Stimulated activated naive CD8-positive, alpha-beta T cell treated with anti-CD3 and anti-CD28 coated beads, Interleukin-15, amount 100 ng/mL, for 72 hours (primary cell): ENCODE data around the gene SLAMF1.
"Not testable (repeated sequence)": the region's sequence is repeated elsewhere in the genome, so short reads cannot be mapped to it uniquely, and the experiment has no call there.

ENCODE experiments used
- ATAC-seq: fragments of 150-1000 bp; cut with Tn5 transposase; 2 replicates; pipeline ENCODE4 v1.10.0; 2021; ENCODE audit warnings: mild to moderate bottlenecking, moderate library complexity
- DNase-seq, 2 donors: peaks; one replicate each; pipeline ENCODE4 v3.0.0; 2021 to 2022
- H3K27ac Mint-ChIP-seq, 2 donors: one replicate each; pipeline ENCODE4 v1.8.0; 2022; ENCODE audit warnings: mild to moderate bottlenecking in 2 of 2, mixed read lengths in 2 of 2, moderate library complexity in 2 of 2
- H3K27me3 Mint-ChIP-seq: one replicate; pipeline ENCODE4 v1.8.0; 2022; ENCODE audit warnings: mixed read lengths
- H3K4me1 Mint-ChIP-seq: one replicate; pipeline ENCODE4 v1.8.0; 2022; ENCODE audit warnings: mild to moderate bottlenecking, mixed read lengths
- H3K4me3 Mint-ChIP-seq, 2 donors: one replicate each; pipeline ENCODE4 v1.8.0; 2022; ENCODE audit warnings: mild to moderate bottlenecking in 2 of 2, mixed read lengths in 2 of 2, moderate library complexity in 1 of 2
- H3K9me3 Mint-ChIP-seq, 2 donors: one replicate each; pipeline ENCODE4 v1.8.0; 2022; ENCODE audit warnings: mixed read lengths in 2 of 2

SLAMF1 gene

GRCh38 chr1:160637065-160637464, 9.8 kb downstream of the SLAMF1 start:
- no peaks in the 10 kb centered on the region for H3K9me3 Mint-ChIP-seq
- no peak overlapping the region for H3K27ac Mint-ChIP-seq
- DNase-seq (no peak), ATAC-seq (no peak)
- H3K4me1 Mint-ChIP-seq, result peaks cover 92% of the 10 kb centered on the region
- peak overlapping the region; percentile 71 to 85 for H3K4me3 Mint-ChIP-seq
- no peaks in the 10 kb centered on the region for H3K27me3 Mint-ChIP-seq

- no peak for ATAC-seq
- no peak overlapping the region for H3K4me3 Mint-ChIP-seq
Observed at GRCh38 chr1:160636547-160636946, 10.3 kb downstream of the SLAMF1 start.

GRCh38 chr1:160636076-160636475, 10.8 kb downstream of the SLAMF1 start:
- H3K4me3 Mint-ChIP-seq, result peak overlapping the region in 1 of 2 donors; percentile 37

More at GRCh38 chr1:160636547-160636946, 10.3 kb downstream of the SLAMF1 start:
- DNase-seq, result no peak
- no peak overlapping the region for H3K27ac Mint-ChIP-seq
- no peaks in the 10 kb centered on the region for H3K27me3 Mint-ChIP-seq
- H3K4me1 Mint-ChIP-seq, result peaks cover 92% of the 10 kb centered on the region
- peaks cover 0 to 2% of the 10 kb centered on the region in 2 donors for H3K9me3 Mint-ChIP-seq

DNA sequence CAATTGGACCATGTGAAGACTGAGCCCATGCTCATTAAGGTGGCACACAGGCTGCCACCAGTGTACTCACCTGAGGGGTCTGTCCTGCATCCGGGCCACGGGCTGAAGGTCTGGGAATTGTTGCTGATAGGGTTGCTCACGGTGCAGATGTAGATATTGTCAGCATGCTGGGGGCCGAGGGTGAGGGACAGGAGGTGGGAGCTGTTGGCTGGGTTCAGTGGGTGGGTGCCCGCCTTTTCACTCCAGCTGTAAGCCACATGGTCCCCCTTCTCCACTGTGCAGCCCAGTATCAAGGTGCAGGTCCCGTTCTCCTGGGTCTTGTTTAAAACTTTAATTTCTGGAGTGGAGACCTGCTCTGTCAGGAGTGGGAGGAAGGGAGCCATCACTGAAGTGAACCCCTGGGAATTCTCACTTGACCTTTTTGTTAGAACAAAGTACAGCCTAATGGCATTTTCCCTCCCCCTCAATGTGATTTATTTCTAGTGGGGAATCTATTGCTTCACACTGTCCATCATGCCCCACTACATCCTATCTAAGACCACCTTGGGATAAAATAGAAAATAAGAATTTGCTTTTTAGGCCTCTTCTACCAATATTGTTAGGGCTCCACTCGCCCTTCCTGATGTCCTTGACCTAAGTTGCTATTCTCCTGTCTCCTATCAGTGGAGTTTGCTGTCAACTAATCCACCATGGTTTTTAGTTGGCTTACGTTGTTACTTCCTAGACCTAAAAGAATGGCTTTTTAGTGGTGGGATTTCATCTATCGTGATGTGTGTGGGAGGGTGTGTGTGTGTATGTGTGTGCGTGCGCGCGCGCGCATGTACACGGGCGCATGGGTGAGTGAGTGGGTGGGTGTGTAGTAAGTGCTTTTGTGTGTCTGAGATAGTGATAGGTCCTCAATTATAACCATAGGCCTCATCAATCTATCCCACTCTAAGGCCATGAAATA, 12.0 kb downstream of the SLAMF1 start:
- peak overlapping the region; percentile 12 to 24 for H3K4me3 Mint-ChIP-seq

More at GRCh38 chr1:160636076-160636475, 10.8 kb downstream of the SLAMF1 start:
- ATAC-seq, result no peak
- Mint-ChIP-seq H3K9me3 (peaks cover 0 to 3% of the 10 kb centered on the region in 2 donors), H3K4me1 (peaks cover 92% of the 10 kb centered on the region), H3K27me3 (no peaks in the 10 kb centered on the region), H3K27ac (peak overlapping the region in 1 of 2 donors; percentile 96)
- no peak for DNase-seq

DNA sequence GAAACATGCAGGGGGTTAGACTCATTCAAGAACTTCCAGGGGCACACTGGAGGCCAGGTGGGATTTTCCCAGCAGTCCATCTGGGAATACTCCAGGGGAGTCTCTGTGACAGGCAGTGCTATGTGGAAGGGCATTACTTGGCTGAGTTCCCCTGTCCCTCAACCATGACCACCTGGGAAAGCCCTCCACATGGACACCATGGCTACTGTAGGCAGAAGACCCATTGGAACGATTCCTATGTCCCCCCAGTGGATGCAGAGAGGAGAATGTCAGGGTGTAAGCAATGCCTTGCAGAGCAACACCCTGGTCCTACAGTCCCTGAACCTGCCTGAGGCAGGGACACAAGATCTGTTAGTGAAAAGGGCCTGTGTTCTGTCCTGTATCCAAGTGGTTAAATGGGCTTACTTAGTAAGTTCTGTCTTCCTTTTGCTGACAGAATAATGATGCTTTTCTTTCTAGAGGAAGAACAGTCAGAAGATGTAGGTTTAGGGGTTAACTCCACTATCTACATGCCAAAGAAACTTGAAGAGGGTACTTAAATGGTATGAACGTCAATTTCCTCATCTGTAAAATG, 13.4 kb downstream of the SLAMF1 start:
- Mint-ChIP-seq H3K27ac (peak overlapping the region in 1 of 2 donors; percentile 16), H3K27me3 (no peaks in the 10 kb centered on the region), H3K4me1 (peaks cover 91% of the 10 kb centered on the region), H3K4me3 (peak overlapping the region; percentile 16 to 56), H3K9me3 (peaks cover 0 to 3% of the 10 kb centered on the region in 2 donors)
- ATAC-seq, result no peak
- no peak for DNase-seq

More for the DNA sequence above, 12.0 kb downstream of the SLAMF1 start:
- H3K4me1 Mint-ChIP-seq, result peaks cover 94% of the 10 kb centered on the region
- peaks cover 0 to 3% of the 10 kb centered on the region in 2 donors for H3K9me3 Mint-ChIP-seq
- DNase-seq, result no peak
- ATAC-seq, result no peak
- peak overlapping the region in 1 of 2 donors; percentile 75 for H3K27ac Mint-ChIP-seq
- H3K27me3 Mint-ChIP-seq, result no peaks in the 10 kb centered on the region

GRCh38 chr1:160631983-160632625, 14.7 kb downstream of the SLAMF1 start:
- H3K9me3 Mint-ChIP-seq, result peaks cover 0 to 3% of the 10 kb centered on the region in 2 donors
- H3K27ac Mint-ChIP-seq, result peak overlapping the region in 1 of 2 donors; percentile 88
- H3K4me1 Mint-ChIP-seq, result peaks cover 91% of the 10 kb centered on the region
- H3K4me3 Mint-ChIP-seq, result peak overlapping the region in 1 of 2 donors; percentile 23
- H3K27me3 Mint-ChIP-seq, result no peaks in the 10 kb centered on the region
- DNase-seq (no peak), ATAC-seq (no peak)

GRCh38 chr1:160630523-160631451, 16.1 kb downstream of the SLAMF1 start:
- ATAC-seq (no peak), DNase-seq (no peak)
- Mint-ChIP-seq H3K4me1 (peaks cover 95% of the 10 kb centered on the region), H3K4me3 (peak overlapping the region; percentile 18 to 90), H3K27me3 (no peaks in the 10 kb centered on the region), H3K27ac (peak overlapping the region; percentile 3 to 28), H3K9me3 (peaks cover 0 to 3% of the 10 kb centered on the region in 2 donors)

GRCh38 chr1:160629286-160630210, 17.3 kb downstream of the SLAMF1 start:
- Mint-ChIP-seq H3K27ac (peak overlapping the region; percentile 96 to 97), H3K27me3 (no peaks in the 10 kb centered on the region), H3K4me1 (peaks cover 96% of the 10 kb centered on the region), H3K4me3 (peak overlapping the region; percentile 74 to 90), H3K9me3 (peaks cover 0 to 3% of the 10 kb centered on the region in 2 donors)
- peak; percentile 59 to 68 for DNase-seq
- peak; percentile 58 for ATAC-seq

DNA sequence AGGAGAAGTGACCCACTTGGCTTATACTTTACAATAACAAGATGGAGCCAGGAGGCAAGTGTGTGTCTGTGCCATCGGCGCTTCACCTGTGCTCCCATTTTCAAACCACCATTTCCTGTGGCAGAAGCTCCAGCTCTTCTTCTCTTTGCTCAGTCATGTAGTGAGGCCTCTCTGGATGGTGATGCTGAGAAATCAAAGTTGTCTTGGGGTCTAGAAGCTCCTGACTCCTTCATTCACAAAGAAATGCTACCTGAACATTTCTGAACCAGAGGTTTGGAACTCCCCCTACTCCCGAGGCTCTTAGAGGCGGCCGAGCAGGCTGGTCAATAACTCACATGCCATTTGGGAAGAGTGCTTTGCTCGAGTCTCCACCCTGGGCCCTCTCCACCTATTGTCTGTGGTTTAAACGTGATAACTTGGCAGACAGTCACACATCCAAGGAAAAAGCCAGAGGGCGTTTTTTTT, 18.0 kb downstream of the SLAMF1 start:
- Mint-ChIP-seq H3K4me1 (peaks cover 96% of the 10 kb centered on the region), H3K27ac (peak overlapping the region; percentile 96 to 97), H3K27me3 (no peaks in the 10 kb centered on the region), H3K4me3 (peak overlapping the region; percentile 74 to 90), H3K9me3 (peaks cover 0 to 3% of the 10 kb centered on the region in 2 donors)
- DNase-seq, result peak in 1 of 2 donors; percentile 36
- ATAC-seq, result no peak

DNA sequence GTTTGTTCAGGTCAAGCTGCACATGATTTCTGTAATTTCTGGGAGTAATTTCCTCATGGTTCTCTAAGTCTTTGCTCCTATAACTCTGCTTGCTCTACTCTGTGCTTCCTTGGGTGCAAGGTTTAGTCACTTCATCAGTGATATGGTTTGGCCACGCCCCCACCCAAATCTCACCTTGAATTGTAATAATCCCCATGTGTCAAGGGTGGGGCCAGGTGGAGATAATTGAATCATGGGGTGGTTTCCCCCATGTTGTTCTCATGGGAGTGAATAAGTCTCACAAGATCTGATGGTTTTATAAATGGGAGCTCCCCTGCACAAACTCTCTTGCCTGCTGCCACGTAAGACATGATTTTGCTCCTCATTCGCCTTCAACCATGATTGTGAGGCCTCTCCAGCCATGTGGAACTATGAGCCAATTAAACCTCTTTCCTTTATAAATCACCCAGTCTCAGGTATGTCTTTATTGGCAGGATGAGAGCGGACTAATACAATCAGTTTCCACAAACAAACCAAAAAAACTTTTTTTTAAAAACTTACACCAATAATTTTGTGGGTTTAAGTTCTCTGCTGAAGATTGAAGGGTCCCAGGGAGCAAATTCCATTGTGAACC, 19.1 kb downstream of the SLAMF1 start:
- DNase-seq (peak; percentile 53 to 81), ATAC-seq (peak; percentile 14)
- Mint-ChIP-seq H3K27ac (peak overlapping the region; percentile 84 to 100), H3K4me1 (peaks cover 96% of the 10 kb centered on the region), H3K4me3 (peak overlapping the region; percentile 74 to 90)
- H3K27me3 Mint-ChIP-seq, H3K9me3 Mint-ChIP-seq: not testable (repeated sequence)

- Mint-ChIP-seq H3K9me3 (peaks cover 0 to 3% of the 10 kb centered on the region in 2 donors), H3K4me1 (peaks cover 96% of the 10 kb centered on the region), H3K27ac (peak overlapping the region; percentile 94 to 100), H3K27me3 (no peaks in the 10 kb centered on the region), H3K4me3 (peak overlapping the region; percentile 81 to 90)
- peak; percentile 70 for ATAC-seq
- no peak for DNase-seq
Observed at GRCh38 chr1:160626509-160627342, 20.1 kb downstream of the SLAMF1 start.

DNA sequence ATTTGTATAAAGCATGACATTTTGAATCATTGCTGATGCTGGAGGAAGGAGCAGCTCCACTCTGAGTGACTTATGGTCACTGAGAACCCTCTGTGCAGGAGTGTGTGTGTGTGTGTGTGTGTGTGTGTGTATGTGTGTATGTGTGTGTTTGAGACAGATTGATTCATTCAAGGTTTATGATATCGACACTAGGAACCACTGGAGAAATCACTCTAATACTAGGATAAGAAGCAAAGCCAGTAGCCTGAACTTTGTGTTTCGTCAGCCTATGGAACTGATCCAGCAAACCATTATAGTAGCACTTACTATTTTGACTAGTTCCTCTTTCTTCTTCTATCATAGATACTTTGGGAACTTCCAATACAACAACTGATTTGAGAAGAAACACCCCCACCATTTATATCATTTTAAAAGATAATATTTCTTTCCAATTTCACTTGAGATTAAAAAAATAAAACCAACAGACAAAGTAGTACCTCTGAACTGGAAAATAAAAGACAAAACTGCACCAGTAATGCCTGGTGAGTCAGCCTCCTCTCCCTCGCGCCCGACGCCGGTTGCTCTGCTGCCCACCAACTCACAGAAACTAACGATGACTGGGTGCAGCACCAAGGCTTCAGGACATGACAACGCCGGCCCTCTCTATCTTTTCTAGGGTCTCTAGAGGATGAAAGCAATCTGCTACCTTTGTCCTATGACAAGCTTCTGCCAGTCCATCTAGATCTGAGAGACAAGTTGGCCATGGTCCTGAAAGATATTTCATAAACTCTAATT, 20.9 kb downstream of the SLAMF1 start:
- H3K27ac Mint-ChIP-seq, result peak overlapping the region; percentile 75 to 100
- H3K4me3 Mint-ChIP-seq, result peak overlapping the region; percentile 81 to 90
- peaks cover 96% of the 10 kb centered on the region for H3K4me1 Mint-ChIP-seq
- DNase-seq (peak; percentile 44 to 72), ATAC-seq (peak; percentile 28)
- no peaks in the 10 kb centered on the region for H3K9me3 Mint-ChIP-seq
- no peaks in the 10 kb centered on the region for H3K27me3 Mint-ChIP-seq
